Putamen (tissue), 1 donor: ENCODE measurements around the gene ANKRD10.
"Not testable (repeated sequence)": the region's sequence is repeated elsewhere in the genome, so short reads cannot be mapped to it uniquely, and the experiment has no call there.

Source experiments
- DNase-seq: peaks from one replicate; pipeline ENCODE4 v3.0.0-alpha.2; 2016; ENCODE audit warnings: low spot score

ANKRD10 gene

GRCh38 chr13:110915057-110915873 lies at the start of gene ANKRD10:
Gene ANKRD10, minus strand, starts transcription at chr13:110915069. Its CDS starts 135 bp downstream, at chr13:110914934.
- peak; percentile 98 for DNase-seq

- no peak for DNase-seq
These were observed 49.6 kb upstream of the ANKRD10 start for GRCh38 chr13:110964229-110965037.

GRCh38 chr13:110963554-110963970 lies 48.7 kb upstream of the ANKRD10 start:
- DNase-seq = no peak

- no peak for DNase-seq
These were observed 47.1 kb upstream of the ANKRD10 start for GRCh38 chr13:110961959-110962358.

GRCh38 chr13:110960204-110960603 lies 45.3 kb upstream of the ANKRD10 start:
- DNase-seq = no peak

GRCh38 chr13:110957931-110958330 lies 43.1 kb upstream of the ANKRD10 start:
- DNase-seq = no peak

- DNase-seq = no peak
These were observed 42.5 kb upstream of the ANKRD10 start for GRCh38 chr13:110957181-110957884.

- not testable (repeated sequence) for DNase-seq
These were observed 41.3 kb upstream of the ANKRD10 start for GRCh38 chr13:110956216-110956615.

GRCh38 chr13:110955608-110956007 lies 40.7 kb upstream of the ANKRD10 start:
- DNase-seq = not testable (repeated sequence)

GRCh38 chr13:110955072-110955503 lies 40.2 kb upstream of the ANKRD10 start:
- DNase-seq = not testable (repeated sequence)

GRCh38 chr13:110954533-110954920 lies 39.7 kb upstream of the ANKRD10 start:
- DNase-seq = not testable (repeated sequence)

- no peak for DNase-seq
These were observed 39.1 kb upstream of the ANKRD10 start for GRCh38 chr13:110953833-110954532.

- DNase-seq = no peak
These were observed 38.5 kb upstream of the ANKRD10 start for GRCh38 chr13:110953416-110953815.

- not testable (repeated sequence) for DNase-seq
These were observed 37.3 kb upstream of the ANKRD10 start for GRCh38 chr13:110952135-110952534.

GRCh38 chr13:110950819-110951570 lies 36.1 kb upstream of the ANKRD10 start:
- DNase-seq = no peak

GRCh38 chr13:110950356-110950755 lies 35.5 kb upstream of the ANKRD10 start:
- no peak for DNase-seq

GRCh38 chr13:110949628-110950027 lies 34.8 kb upstream of the ANKRD10 start:
- no peak for DNase-seq

- DNase-seq = no peak
These were observed 34.2 kb upstream of the ANKRD10 start for GRCh38 chr13:110949116-110949515.

GRCh38 chr13:110947338-110947737 lies 32.5 kb upstream of the ANKRD10 start:
- not testable (repeated sequence) for DNase-seq

- DNase-seq = no peak
These were observed 31.2 kb upstream of the ANKRD10 start for GRCh38 chr13:110945928-110946570.
